Activated B cell treated with CpG ODN at 0.5 μM for 24 hours (primary cell): ENCODE data around the gene LGALS9. TPM values are rescaled to one million over a fixed set of nuclear protein-coding genes. Genes with fewer than 3 reads are reported as not detected.
"Not testable (repeated sequence)": the region's sequence is repeated elsewhere in the genome, so short reads cannot be mapped to it uniquely, and the experiment has no call there.

Source experiments
- ATAC-seq: fragments of 200-7000 bp; cut with Tn5 transposase; one replicate; pipeline ENCODE4 v1.10.0; 2021; ENCODE audit warnings: low read depth, mild to moderate bottlenecking, moderate library complexity
- CTCF ChIA-PET: fragments of 350-600 bp; sonication (Branson Sonifier 250); formaldehyde crosslinking; loops from one replicate; lab custom pipeline; 2021; ENCODE audit warnings: antibody characterized with exemption; lab: Charles Lee
- POLR2A ChIA-PET: fragments of 350-600 bp; sonication (Branson Sonifier 250); formaldehyde crosslinking; loops from one replicate; lab custom pipeline; 2021; ENCODE audit warnings: antibody characterized with exemption; lab: Charles Lee
- DNase-seq: peaks from one replicate; pipeline ENCODE4 v3.0.0; 2022
- H3K27ac Mint-ChIP-seq: one replicate; pipeline ENCODE4 v1.8.0; 2020; ENCODE audit warnings: mixed read lengths
- H3K27me3 Mint-ChIP-seq: one replicate; pipeline ENCODE4 v1.8.0; 2021; ENCODE audit warnings: mixed read lengths
- H3K36me3 Mint-ChIP-seq: one replicate; pipeline ENCODE4 v1.8.0; 2021; ENCODE audit warnings: low read depth, mixed read lengths
- H3K4me1 Mint-ChIP-seq: one replicate; pipeline ENCODE4 v1.8.0; 2021; ENCODE audit warnings: mixed read lengths
- H3K4me3 Mint-ChIP-seq: one replicate; pipeline ENCODE4 v1.8.0; 2020; ENCODE audit warnings: mild to moderate bottlenecking, mixed read lengths
- H3K9me3 Mint-ChIP-seq: one replicate; pipeline ENCODE4 v1.8.0; 2020; ENCODE audit warnings: mixed read lengths
- CTCF ChIP-seq: fragments of 200-600 bp; IDR thresholded peaks from one replicate; pipeline ENCODE4 v1.8.0; 2022; ENCODE audit warnings: antibody characterized with exemption, mild to moderate bottlenecking
- intact Hi-C: fragments of 100-400 bp; cut with micrococcal nuclease; formaldehyde crosslinking; loops from one replicate; pipeline ENCODE4 v1.15.1; 2024
- total RNA-seq: library from RNA; stranded (reverse); gene quantifications from 2 replicates; pipeline ENCODE4 v1.2.3, GENCODE V29; 2022

LGALS9 gene
- total RNA-seq, 1 donor from 2014 or later: 79.9 TPM

- H3K27me3 Mint-ChIP-seq: no peaks in the 10 kb centered on the region
- H3K9me3 Mint-ChIP-seq: no peaks in the 10 kb centered on the region
- H3K27ac Mint-ChIP-seq: no peak overlapping the region
- H3K4me3 Mint-ChIP-seq: no peak overlapping the region
- ChIA-PET POLR2A (no interaction called here), CTCF (no interaction called here)
- intact Hi-C loops: no loop called here
- ATAC-seq (no peak), DNase-seq (no peak)
- TF ChIP-seq CTCF: no peak
- H3K4me1 Mint-ChIP-seq: peaks cover 6% of the 10 kb centered on the region
- H3K36me3 Mint-ChIP-seq: peaks cover 41% of the 10 kb centered on the region
These were observed 9.8 kb downstream of the LGALS9 start for GRCh38 chr17:27640790-27641189.

GRCh38 chr17:27644586-27644985, 13.6 kb downstream of the LGALS9 start:
- Mint-ChIP-seq H3K4me1 (peaks cover 3% of the 10 kb centered on the region), H3K4me3 (no peak overlapping the region), H3K27ac (no peak overlapping the region), H3K9me3 (no peaks in the 10 kb centered on the region), H3K27me3 (no peaks in the 10 kb centered on the region), H3K36me3 (peaks cover 53% of the 10 kb centered on the region)
- intact Hi-C loops: no loop called here
- DNase-seq (no peak), ATAC-seq (no peak)
- ChIA-PET CTCF (no interaction called here), POLR2A (no interaction called here)
- TF ChIP-seq CTCF: no peak

DNA sequence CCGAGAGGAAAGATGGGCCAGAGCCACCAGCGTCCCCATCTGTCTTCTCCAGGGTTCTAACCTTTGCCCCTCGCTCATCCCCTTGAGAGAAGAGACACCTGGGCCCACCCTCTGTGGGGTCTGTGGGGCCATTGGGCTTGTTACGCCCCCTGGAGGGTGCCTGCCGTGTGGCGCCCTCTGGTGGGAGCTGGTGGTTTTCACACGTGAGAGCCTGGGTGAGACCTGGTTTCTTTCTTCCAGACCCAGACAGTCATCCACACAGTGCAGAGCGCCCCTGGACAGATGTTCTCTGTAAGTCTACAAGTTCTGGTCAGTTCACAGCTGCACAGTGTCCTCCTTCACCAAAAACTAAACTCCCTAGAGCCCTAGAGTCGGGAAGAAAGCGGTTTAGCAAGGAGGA, 14.6 kb downstream of the LGALS9 start:
- H3K27me3 Mint-ChIP-seq, H3K4me3 Mint-ChIP-seq, H3K4me1 Mint-ChIP-seq, DNase-seq, H3K9me3 Mint-ChIP-seq, POLR2A ChIA-PET, H3K27ac Mint-ChIP-seq, intact Hi-C loops: not testable (repeated sequence)
- ATAC-seq: peak; percentile 42
- CTCF ChIA-PET: interaction anchor here (3.0 kb wide), 1 partner anchor 42 kb away, joined by 12 read pairs; no protein-coding TSS in a partner anchor
- peaks cover 47% of the 10 kb centered on the region for H3K36me3 Mint-ChIP-seq

DNA sequence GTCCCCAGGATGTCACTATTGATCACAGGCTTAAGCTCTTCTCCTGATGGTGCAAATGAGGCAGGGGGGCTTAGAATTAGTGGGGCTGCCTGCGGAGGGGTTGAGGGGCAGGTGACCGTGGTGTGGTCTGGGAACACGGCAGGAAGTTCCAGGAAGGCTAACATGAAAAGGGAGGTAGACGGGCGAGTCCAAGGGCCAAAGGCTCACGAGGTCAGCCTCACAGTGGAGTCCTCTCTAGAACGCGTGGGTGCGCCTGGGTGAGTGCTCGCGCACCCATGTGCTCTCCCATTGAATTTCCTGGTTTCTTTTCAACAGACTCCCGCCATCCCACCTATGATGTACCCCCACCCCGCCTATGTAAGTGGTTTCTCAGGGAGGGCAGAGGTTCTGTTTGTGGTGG, 15.2 kb downstream of the LGALS9 start:
- Mint-ChIP-seq H3K9me3 (no peaks in the 10 kb centered on the region), H3K4me1 (peaks cover 3% of the 10 kb centered on the region), H3K27me3 (no peaks in the 10 kb centered on the region), H3K4me3 (no peak overlapping the region), H3K36me3 (peaks cover 41% of the 10 kb centered on the region), H3K27ac (no peak overlapping the region)
- intact Hi-C loops: no loop called here
- no peak for DNase-seq
- POLR2A ChIA-PET: no interaction called here
- CTCF ChIA-PET: interaction anchor here (3.0 kb wide), 1 partner anchor 43 kb away, joined by 12 read pairs; no protein-coding TSS in a partner anchor
- ATAC-seq: no peak
- no peak for TF ChIP-seq CTCF

DNA sequence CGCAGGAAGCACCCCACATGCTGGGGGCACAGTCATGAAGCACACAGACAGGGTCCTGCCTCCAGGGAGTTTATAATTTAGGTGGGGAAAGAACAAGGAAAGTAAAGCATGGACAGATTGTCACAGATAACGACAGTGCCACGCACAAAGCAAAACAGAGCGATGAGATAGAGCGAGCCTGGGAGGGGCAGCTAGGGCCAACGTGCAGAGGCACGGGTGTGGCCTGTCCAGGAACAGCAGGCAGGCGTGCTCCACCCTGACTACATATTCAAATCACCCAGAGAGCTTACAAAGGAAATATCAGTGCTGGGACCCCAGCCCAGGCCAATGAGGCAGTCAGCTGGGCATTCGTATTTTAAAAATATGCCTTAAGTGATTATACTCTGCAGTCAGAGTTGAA, 16.8 kb downstream of the LGALS9 start:
- ChIA-PET CTCF (interaction anchor here (1.1 to 3.0 kb wide), 4 partner anchors 38 to 232 kb away, joined by 3 to 12 read pairs (median 4); no protein-coding TSS in a partner anchor), POLR2A (no interaction called here)
- intact Hi-C loops: no loop called here
- peaks cover 5% of the 10 kb centered on the region for H3K4me1 Mint-ChIP-seq
- TF ChIP-seq CTCF: no peak
- peaks cover 36% of the 10 kb centered on the region for H3K36me3 Mint-ChIP-seq
- H3K9me3 Mint-ChIP-seq: no peaks in the 10 kb centered on the region
- H3K27ac Mint-ChIP-seq: no peak overlapping the region
- DNase-seq: no peak
- no peak overlapping the region for H3K4me3 Mint-ChIP-seq
- H3K27me3 Mint-ChIP-seq: no peaks in the 10 kb centered on the region
- no peak for ATAC-seq

GRCh38 chr17:27649111-27649571, 18.2 kb downstream of the LGALS9 start:
- POLR2A ChIA-PET, H3K4me3 Mint-ChIP-seq: not testable (repeated sequence)

More at GRCh38 chr17:27649111-27649571, 18.2 kb downstream of the LGALS9 start:
- H3K9me3 Mint-ChIP-seq, DNase-seq, H3K27me3 Mint-ChIP-seq, H3K4me1 Mint-ChIP-seq, H3K27ac Mint-ChIP-seq, ATAC-seq, intact Hi-C loops: not testable (repeated sequence)
- CTCF ChIA-PET: interaction anchor here (1.0 to 6.7 kb wide), 2 partner anchors 47 to 412 kb away, joined by 3 to 112 read pairs; no protein-coding TSS in a partner anchor
- peaks cover 26% of the 10 kb centered on the region for H3K36me3 Mint-ChIP-seq
